ENCODE measurements around the gene DNAH2. TPM values are rescaled to one million over a fixed set of nuclear protein-coding genes. Genes with fewer than 3 reads are reported as not detected.
A peak's percentile ranks its signal among the peaks of the same experiment; 100 is the strongest.

The DNAH2 gene
- polyA plus RNA-seq, 1 donor from 2014 or later: 2.0 TPM

DNA sequence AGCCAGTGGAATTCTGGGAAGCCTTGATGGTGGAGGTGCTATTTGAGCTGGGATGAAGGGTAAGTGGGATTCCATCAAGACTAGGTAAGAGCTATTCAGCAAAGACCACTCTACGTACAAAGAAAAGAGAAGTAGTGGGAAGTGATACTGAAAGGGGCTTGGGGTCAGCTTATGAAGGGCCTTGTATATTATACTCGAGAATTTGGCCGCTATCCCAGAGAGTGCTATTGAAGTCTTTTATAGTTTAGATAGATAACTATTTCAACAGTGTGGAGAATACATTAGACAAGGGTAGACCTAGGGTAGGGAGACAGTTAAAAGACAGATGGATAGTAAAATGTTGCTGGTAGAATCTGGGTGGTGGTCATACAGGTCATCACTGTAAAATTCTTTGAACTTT, 10.3 kb downstream of the DNAH2 start:
- Histone ChIP-seq H3K27ac (ENCODE audit: low read length) (no peak overlapping the region), H4K20me1 (ENCODE audit: insufficient read depth) (no peaks in the 10 kb centered on the region), H3K27me3 (ENCODE audit: insufficient read depth, low read depth, low read length) (no peaks in the 10 kb centered on the region), H2AFZ (ENCODE audit: low read depth, low read length) (no peak overlapping the region), H3K36me3 (ENCODE audit: insufficient read depth, low read length) (no peaks in the 10 kb centered on the region), H3K9me2 (ENCODE audit: insufficient read depth, low read length) (no peaks in the 10 kb centered on the region), H3K4me3 (ENCODE audit: low read length) (no peak overlapping the region), H3K4me2 (ENCODE audit: low read length) (no peak overlapping the region), H3K79me2 (replicated peaks; ENCODE audit: insufficient read depth, low read length) (no peaks in the 10 kb centered on the region), H3K9me3 (ENCODE audit: low read length) (no peaks in the 10 kb centered on the region), H3F3A (ENCODE audit: insufficient read depth, low read length, poor library complexity, severe bottlenecking) (no peaks in the 10 kb centered on the region), H3K9ac (ENCODE audit: low read length) (no peak overlapping the region)
- no peak for TF ChIP-seq SMC3 (conservative IDR thresholded peaks at IDR 0.05; ENCODE audit: poor library complexity)
- TF ChIP-seq EP300 (conservative IDR thresholded peaks at IDR 0.05; ENCODE audit: poor library complexity, severe bottlenecking): no peak
- no peak for TF ChIP-seq TAF1 (IDR thresholded peaks at IDR 0.05; ENCODE audit: low read depth)
- no peak for TF ChIP-seq MXI1 (conservative IDR thresholded peaks at IDR 0.05; ENCODE audit: poor library complexity, severe bottlenecking)
- TF ChIP-seq POLR2AphosphoS5 (IDR thresholded peaks at IDR 0.05): no peak
- no peak for TF ChIP-seq EZH2 (IDR thresholded peaks at IDR 0.05; ENCODE audit: borderline replicate concordance, insufficient read depth, low read length, poor library complexity, severe bottlenecking)
- TF ChIP-seq, protein P1, sequence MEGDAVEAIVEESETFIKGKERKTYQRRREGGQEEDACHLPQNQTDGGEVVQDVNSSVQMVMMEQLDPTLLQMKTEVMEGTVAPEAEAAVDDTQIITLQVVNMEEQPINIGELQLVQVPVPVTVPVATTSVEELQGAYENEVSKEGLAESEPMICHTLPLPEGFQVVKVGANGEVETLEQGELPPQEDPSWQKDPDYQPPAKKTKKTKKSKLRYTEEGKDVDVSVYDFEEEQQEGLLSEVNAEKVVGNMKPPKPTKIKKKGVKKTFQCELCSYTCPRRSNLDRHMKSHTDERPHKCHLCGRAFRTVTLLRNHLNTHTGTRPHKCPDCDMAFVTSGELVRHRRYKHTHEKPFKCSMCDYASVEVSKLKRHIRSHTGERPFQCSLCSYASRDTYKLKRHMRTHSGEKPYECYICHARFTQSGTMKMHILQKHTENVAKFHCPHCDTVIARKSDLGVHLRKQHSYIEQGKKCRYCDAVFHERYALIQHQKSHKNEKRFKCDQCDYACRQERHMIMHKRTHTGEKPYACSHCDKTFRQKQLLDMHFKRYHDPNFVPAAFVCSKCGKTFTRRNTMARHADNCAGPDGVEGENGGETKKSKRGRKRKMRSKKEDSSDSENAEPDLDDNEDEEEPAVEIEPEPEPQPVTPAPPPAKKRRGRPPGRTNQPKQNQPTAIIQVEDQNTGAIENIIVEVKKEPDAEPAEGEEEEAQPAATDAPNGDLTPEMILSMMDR (IDR thresholded peaks at IDR 0.05; ENCODE audit: poor library complexity, severe bottlenecking): no peak
- TF ChIP-seq, protein P2, sequence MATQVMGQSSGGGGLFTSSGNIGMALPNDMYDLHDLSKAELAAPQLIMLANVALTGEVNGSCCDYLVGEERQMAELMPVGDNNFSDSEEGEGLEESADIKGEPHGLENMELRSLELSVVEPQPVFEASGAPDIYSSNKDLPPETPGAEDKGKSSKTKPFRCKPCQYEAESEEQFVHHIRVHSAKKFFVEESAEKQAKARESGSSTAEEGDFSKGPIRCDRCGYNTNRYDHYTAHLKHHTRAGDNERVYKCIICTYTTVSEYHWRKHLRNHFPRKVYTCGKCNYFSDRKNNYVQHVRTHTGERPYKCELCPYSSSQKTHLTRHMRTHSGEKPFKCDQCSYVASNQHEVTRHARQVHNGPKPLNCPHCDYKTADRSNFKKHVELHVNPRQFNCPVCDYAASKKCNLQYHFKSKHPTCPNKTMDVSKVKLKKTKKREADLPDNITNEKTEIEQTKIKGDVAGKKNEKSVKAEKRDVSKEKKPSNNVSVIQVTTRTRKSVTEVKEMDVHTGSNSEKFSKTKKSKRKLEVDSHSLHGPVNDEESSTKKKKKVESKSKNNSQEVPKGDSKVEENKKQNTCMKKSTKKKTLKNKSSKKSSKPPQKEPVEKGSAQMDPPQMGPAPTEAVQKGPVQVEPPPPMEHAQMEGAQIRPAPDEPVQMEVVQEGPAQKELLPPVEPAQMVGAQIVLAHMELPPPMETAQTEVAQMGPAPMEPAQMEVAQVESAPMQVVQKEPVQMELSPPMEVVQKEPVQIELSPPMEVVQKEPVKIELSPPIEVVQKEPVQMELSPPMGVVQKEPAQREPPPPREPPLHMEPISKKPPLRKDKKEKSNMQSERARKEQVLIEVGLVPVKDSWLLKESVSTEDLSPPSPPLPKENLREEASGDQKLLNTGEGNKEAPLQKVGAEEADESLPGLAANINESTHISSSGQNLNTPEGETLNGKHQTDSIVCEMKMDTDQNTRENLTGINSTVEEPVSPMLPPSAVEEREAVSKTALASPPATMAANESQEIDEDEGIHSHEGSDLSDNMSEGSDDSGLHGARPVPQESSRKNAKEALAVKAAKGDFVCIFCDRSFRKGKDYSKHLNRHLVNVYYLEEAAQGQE (IDR thresholded peaks at IDR 0.05; ENCODE audit: borderline replicate concordance): no peak
- TF ChIP-seq RAD21 (conservative IDR thresholded peaks at IDR 0.05): no peak

DNA sequence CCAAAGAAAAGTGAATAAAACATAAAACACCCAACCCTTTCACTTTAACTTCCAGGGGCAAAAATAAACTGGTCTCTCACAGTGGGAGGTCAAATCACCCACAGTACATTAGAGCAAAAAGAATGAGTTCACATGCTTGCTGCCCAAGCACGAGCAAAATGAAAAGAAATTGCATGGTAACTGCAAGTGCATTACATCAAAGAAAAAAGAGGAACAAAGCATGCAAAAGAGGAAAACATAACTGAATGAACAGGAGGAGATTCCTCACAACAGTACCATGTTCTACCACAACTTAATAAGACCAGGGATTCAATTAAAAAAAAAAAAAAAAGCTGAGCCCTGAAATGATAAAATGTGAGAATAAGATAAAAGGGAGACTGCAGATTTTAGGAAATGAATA, 12.3 kb downstream of the DNAH2 start:
- Histone ChIP-seq H3K9me3 (ENCODE audit: low read length) (no peaks in the 10 kb centered on the region), H4K20me1 (ENCODE audit: insufficient read depth) (no peaks in the 10 kb centered on the region)
- no peak for TF ChIP-seq SMC3 (conservative IDR thresholded peaks at IDR 0.05; ENCODE audit: poor library complexity)
- TF ChIP-seq, protein P1 (IDR thresholded peaks at IDR 0.05; ENCODE audit: poor library complexity, severe bottlenecking): no peak
- TF ChIP-seq RAD21 (conservative IDR thresholded peaks at IDR 0.05): no peak
- TF ChIP-seq EP300 (conservative IDR thresholded peaks at IDR 0.05; ENCODE audit: poor library complexity, severe bottlenecking): no peak
- TF ChIP-seq MXI1 (conservative IDR thresholded peaks at IDR 0.05; ENCODE audit: poor library complexity, severe bottlenecking): no peak
- TF ChIP-seq TAF1 (IDR thresholded peaks at IDR 0.05; ENCODE audit: low read depth): no peak
- TF ChIP-seq POLR2AphosphoS5 (IDR thresholded peaks at IDR 0.05): no peak
- TF ChIP-seq, protein P2 (IDR thresholded peaks at IDR 0.05; ENCODE audit: borderline replicate concordance): no peak
- TF ChIP-seq EZH2 (IDR thresholded peaks at IDR 0.05; ENCODE audit: borderline replicate concordance, insufficient read depth, low read length, poor library complexity, severe bottlenecking): no peak

More for the DNA sequence above, 12.3 kb downstream of the DNAH2 start:
- no peaks in the 10 kb centered on the region for H3K9me2 ChIP-seq (ENCODE audit: insufficient read depth, low read length)
- H3K4me3 ChIP-seq (ENCODE audit: low read length): no peak overlapping the region
- H3K27me3 ChIP-seq (ENCODE audit: insufficient read depth, low read depth, low read length): no peaks in the 10 kb centered on the region
- H3K27ac ChIP-seq (ENCODE audit: low read length): peak overlapping the region; percentile 56
- H3K9ac ChIP-seq (ENCODE audit: low read length): peak overlapping the region; percentile 15
- H3K4me2 ChIP-seq (ENCODE audit: low read length): no peak overlapping the region
- no peaks in the 10 kb centered on the region for H3K36me3 ChIP-seq (ENCODE audit: insufficient read depth, low read length)
- no peaks in the 10 kb centered on the region for H3K79me2 ChIP-seq (replicated peaks; ENCODE audit: insufficient read depth, low read length)
- no peaks in the 10 kb centered on the region for H3F3A ChIP-seq (ENCODE audit: insufficient read depth, low read length, poor library complexity, severe bottlenecking)
- no peak overlapping the region for H2AFZ ChIP-seq (ENCODE audit: low read depth, low read length)
